Panc1 (cell line): ENCODE results near the gene CCDC171. TPM values are rescaled to one million over a fixed set of nuclear protein-coding genes. Genes with fewer than 3 reads are reported as not detected.

Source experiments
- ATAC-seq: fragments of 200-7000 bp; cut with Tn5 transposase; 2 replicates; pipeline ENCODE4 v1.9.1; 2020; ENCODE audit warnings: mild to moderate bottlenecking, moderate library complexity
- BruUV-seq: library from RNA; stranded (reverse); fragments of 400-500 nt; replicated peaks from 2 replicates; lab custom pipeline; 2021; lab: Mats Ljungman, UMichigan
- CTCF ChIA-PET: fragments of 300-600 bp; sonication (Branson Sonifier 250); formaldehyde crosslinking; loops from one replicate; lab custom pipeline; 2022; ENCODE audit warnings: antibody characterized with exemption; lab: Charles Lee
- POLR2A ChIA-PET: fragments of 300-600 bp; sonication (Branson Sonifier 250); formaldehyde crosslinking; loops from one replicate; lab custom pipeline; 2022; ENCODE audit warnings: antibody characterized with exemption; lab: Charles Lee
- DNase-seq: peaks from one replicate; pipeline ENCODE4 v3.0.0-alpha.2; 2010; ENCODE audit warnings: low read depth, low spot score
- H3K27ac ChIP-seq: 2 replicates; pipeline ENCODE4 v1.5.1; 2011; ENCODE audit warnings: mild to moderate bottlenecking, low read length, inconsistent platforms
- H3K27me3 ChIP-seq: fragments of 200-500 bp; sonication (Bioruptor generic); 2 replicates; pipeline ENCODE4 v1.6.0; 2014; ENCODE audit warnings: low read length, inconsistent platforms; ENCODE audit not compliant: control insufficient read depth, insufficient read depth
- H3K36me3 ChIP-seq: fragments of 200-500 bp; sonication (Bioruptor generic); 2 replicates; pipeline ENCODE4 v1.5.1; 2014; ENCODE audit warnings: inconsistent platforms, mild to moderate bottlenecking, low read length, moderate library complexity; ENCODE audit not compliant: control insufficient read depth, insufficient read depth
- H3K4me1 ChIP-seq: 2 replicates; pipeline ENCODE4 v1.5.1; 2011; ENCODE audit warnings: inconsistent platforms, mild to moderate bottlenecking, low read length, moderate library complexity; ENCODE audit not compliant: control insufficient read depth, insufficient read depth
- H3K4me3 ChIP-seq, 2 experiments: 2 replicates each; pipeline ENCODE4 v1.5.1; 2011 to 2012; ENCODE audit warnings: low read depth in 2 of 2, low read length in 2 of 2, mild to moderate bottlenecking in 2 of 2, inconsistent platforms in 1 of 2, moderate library complexity in 1 of 2
- H3K9me3 ChIP-seq: fragments of 200-500 bp; sonication (Bioruptor generic); 2 replicates; pipeline ENCODE4 v1.5.1; 2014; ENCODE audit warnings: low read depth, mild to moderate bottlenecking, inconsistent platforms, low read length, moderate library complexity; ENCODE audit not compliant: control insufficient read depth, insufficient read depth
- CTCF ChIP-seq: fragments of 450-650 bp; IDR thresholded peaks from 2 replicates; pipeline ENCODE4 v1.5.1; 2017; ENCODE audit warnings: mild to moderate bottlenecking
- POLR2AphosphoS5 ChIP-seq: IDR thresholded peaks from 2 replicates; pipeline ENCODE4 v1.6.1; 2012; ENCODE audit warnings: mild to moderate bottlenecking, low read depth, low read length, moderate library complexity
- REST ChIP-seq, 2 experiments: IDR thresholded peaks; 2 replicates each; pipeline ENCODE4 v1.6.1; 2011 to 2012; ENCODE audit warnings: low read depth in 2 of 2, control low read depth in 1 of 2, low read length in 1 of 2, mild to moderate bottlenecking in 1 of 2, moderate library complexity in 1 of 2; ENCODE audit not compliant: insufficient read depth in 1 of 2
- SIN3A ChIP-seq: IDR thresholded peaks from 2 replicates; pipeline ENCODE4 v1.6.1; 2012; ENCODE audit warnings: low read depth, mild to moderate bottlenecking, low read length, moderate library complexity, borderline replicate concordance; ENCODE audit not compliant: insufficient read depth
- TCF7L2 ChIP-seq: IDR thresholded peaks from 2 replicates; pipeline ENCODE4 v1.6.1; 2011; ENCODE audit warnings: mild to moderate bottlenecking, low read depth, low read length, inconsistent platforms
- in situ Hi-C: cut with HindIII; loops from 2 replicates; pipeline ENCODE4 v1.10.0; 2016; ENCODE audit warnings: low sequenced_read_pairs, low pct_unique_long_range_greater_than_20kb
- intact Hi-C: fragments of 100-400 bp; cut with micrococcal nuclease; formaldehyde crosslinking; loops from one replicate; pipeline ENCODE4 v1.10.0; 2022; ENCODE audit not compliant: unreplicated experiment
- total RNA-seq: library from RNA; stranded (reverse); gene quantifications from one replicate; pipeline ENCODE4 v1.2.1, GENCODE V29; 2021; ENCODE audit not compliant: unreplicated experiment

CCDC171 gene
- total RNA-seq, 1 experiment from 2014 or later: 1.5 TPM

- no TSS peak for BruUV-seq
- no peak overlapping the region for H3K4me3 ChIP-seq
- in situ Hi-C loops: no loop called here
- H3K9me3 ChIP-seq: no peaks in the 10 kb centered on the region
- H3K4me1 ChIP-seq: no peaks in the 10 kb centered on the region
- H3K36me3 ChIP-seq: no peaks in the 10 kb centered on the region
- no peak overlapping the region for H3K27ac ChIP-seq
- ATAC-seq (no peak), DNase-seq (no peak)
- no peaks in the 10 kb centered on the region for H3K27me3 ChIP-seq
- POLR2A ChIA-PET: no interaction called here
- CTCF ChIA-PET: no interaction called here
- TF ChIP-seq SIN3A: no peak
- TF ChIP-seq CTCF: no peak
- TF ChIP-seq TCF7L2: no peak
- TF ChIP-seq POLR2AphosphoS5: no peak
- intact Hi-C loops: loop anchor here (10.0 kb wide), 1 partner anchor 57 kb away; no protein-coding TSS in a partner anchor
These were observed 229.3 kb downstream of the CCDC171 start for GRCh38 chr9:15782106-15782505.

GRCh38 chr9:15785584-15785983, 232.7 kb downstream of the CCDC171 start:
- Histone ChIP-seq H3K4me1 (no peaks in the 10 kb centered on the region), H3K27ac (no peak overlapping the region), H3K4me3 (no peak overlapping the region), H3K36me3 (no peaks in the 10 kb centered on the region), H3K9me3 (no peaks in the 10 kb centered on the region), H3K27me3 (no peaks in the 10 kb centered on the region)
- ChIA-PET CTCF (no interaction called here), POLR2A (no interaction called here)
- TF ChIP-seq REST (IDR thresholded peaks at IDR 0.05; ENCODE audit: insufficient read depth in 1 of 2, low read depth in 2 of 2, low read length in 1 of 2) (no peak), SIN3A (no peak), CTCF (no peak), TCF7L2 (no peak), POLR2AphosphoS5 (no peak)
- intact Hi-C loops: loop anchor here (10.0 kb wide), 1 partner anchor 61 kb away; no protein-coding TSS in a partner anchor
- DNase-seq (no peak), ATAC-seq (no peak)
- BruUV-seq: no TSS peak
- in situ Hi-C loops: no loop called here
